ENCODE results near the gene ZC3H13. TPM values are rescaled to one million over a fixed set of nuclear protein-coding genes. Genes with fewer than 3 reads are reported as not detected.

The ZC3H13 gene
- total RNA-seq, 4 donors from 2014 or later, result 22.7 to 49.0 (median 24.9) TPM

- DNase-seq (ENCODE audit: low spot score), result no peak
- TF ChIP-seq CTCF (IDR thresholded peaks at IDR 0.05), result no peak
- ATAC-seq (ENCODE audit: low FRiP score), result no peak
These were observed 33.2 kb upstream of the ZC3H13 start for GRCh38 chr13:46085737-46086136.

DNA sequence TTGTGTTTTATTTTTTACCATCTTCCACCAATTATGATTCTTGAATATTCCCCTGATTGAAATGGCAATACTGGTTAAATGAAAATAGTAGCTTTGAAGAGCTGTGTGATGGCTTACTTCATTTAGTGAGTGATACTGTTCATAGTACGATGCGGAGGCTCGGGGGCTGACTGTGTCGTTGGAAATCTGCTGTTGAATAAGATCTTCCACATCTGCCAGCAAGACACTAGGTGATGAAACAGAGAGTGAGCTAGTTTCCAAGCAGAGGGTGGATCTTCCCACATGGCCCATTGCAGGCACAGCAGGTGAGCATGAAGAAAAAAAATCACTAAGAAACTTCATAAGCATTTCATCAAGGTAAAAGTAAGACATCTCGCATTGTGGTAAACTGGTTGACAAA, 29.8 kb upstream of the ZC3H13 start:
- ATAC-seq (ENCODE audit: low FRiP score), result no peak
- TF ChIP-seq CTCF (IDR thresholded peaks at IDR 0.05), result no peak
- DNase-seq (ENCODE audit: low spot score), result no peak

GRCh38 chr13:46079770-46080169, 27.2 kb upstream of the ZC3H13 start:
- ATAC-seq (ENCODE audit: low FRiP score), result no peak
- TF ChIP-seq CTCF (IDR thresholded peaks at IDR 0.05), result no peak
- DNase-seq (ENCODE audit: low spot score), result no peak

DNA sequence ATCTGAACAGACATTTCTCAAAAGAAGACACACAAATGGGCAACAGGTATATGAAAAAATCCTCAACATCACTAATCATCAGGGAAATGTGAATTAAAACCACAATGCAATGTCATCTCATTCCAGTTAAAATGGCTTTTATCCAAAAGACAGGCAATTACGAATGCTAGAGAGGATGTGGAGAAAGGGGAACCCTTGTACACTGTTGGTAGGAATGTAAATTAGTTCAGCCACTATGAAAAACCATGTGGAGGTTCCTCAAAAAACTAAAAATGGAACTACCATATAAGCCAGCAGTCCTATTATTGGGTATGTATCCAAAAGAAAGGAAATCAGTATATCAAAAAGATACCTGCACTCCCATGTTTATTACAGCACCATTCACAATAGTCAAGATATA, 24.7 kb upstream of the ZC3H13 start:
- DNase-seq (ENCODE audit: low spot score) (no peak), ATAC-seq (ENCODE audit: low FRiP score) (no peak)
- no peak for TF ChIP-seq CTCF (IDR thresholded peaks at IDR 0.05)

DNA sequence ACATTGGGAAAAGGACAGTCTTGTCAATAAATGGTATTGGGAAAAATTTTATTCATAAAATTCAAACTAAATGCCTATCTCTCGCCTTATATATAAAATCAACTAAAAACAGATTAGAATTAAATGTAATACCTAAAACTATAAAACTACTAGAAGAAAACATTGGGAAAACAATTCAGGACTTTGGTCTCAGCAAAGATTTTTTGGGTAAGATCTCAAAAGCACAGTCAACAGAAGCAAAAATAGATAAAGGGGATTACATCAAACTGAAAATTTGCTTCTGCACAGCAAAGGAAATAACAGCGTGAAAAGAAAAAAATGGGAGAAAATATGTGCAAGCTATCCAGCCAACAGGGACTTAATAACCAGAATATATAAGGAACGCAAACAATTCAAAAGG, 24.3 kb upstream of the ZC3H13 start:
- no peak for DNase-seq (ENCODE audit: low spot score)
- ATAC-seq (ENCODE audit: low FRiP score), result no peak
- TF ChIP-seq CTCF (IDR thresholded peaks at IDR 0.05), result no peak

- no peak for TF ChIP-seq CTCF (IDR thresholded peaks at IDR 0.05)
- DNase-seq (ENCODE audit: low spot score) (no peak), ATAC-seq (ENCODE audit: low FRiP score) (no peak)
These were observed 23.3 kb upstream of the ZC3H13 start for GRCh38 chr13:46075811-46076210.

DNA sequence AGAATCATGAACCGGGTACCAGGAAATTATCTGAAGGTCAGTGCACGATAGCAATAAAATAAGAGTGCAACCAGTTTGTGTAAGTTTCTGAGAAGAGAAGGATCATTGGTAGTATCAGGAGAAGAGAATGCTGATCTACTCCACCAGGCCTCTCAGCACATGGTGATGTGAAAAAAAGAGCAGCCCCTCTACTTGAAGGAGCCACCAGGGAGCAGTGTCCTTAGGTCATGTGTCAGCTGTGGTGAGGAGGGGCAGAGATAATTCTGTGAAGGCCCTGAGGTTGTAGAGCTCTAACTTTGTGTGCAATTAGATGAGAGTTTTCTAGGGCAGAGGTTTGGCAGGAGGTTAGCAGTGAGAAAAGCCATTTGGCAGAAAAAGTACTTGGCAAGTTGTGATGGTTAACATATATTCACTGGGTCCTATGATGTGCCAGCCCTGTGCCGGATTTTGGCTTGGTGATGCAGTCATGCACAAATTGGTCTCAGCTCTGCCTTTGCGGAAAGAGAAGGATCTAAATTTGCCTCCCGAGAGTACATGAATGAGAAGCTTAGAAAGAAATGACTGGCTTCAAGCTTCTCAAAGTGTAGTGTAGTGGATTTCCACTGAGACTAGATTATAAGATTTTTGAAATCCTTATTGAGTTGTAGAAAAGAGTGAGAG, 19.2 kb upstream of the ZC3H13 start:
- TF ChIP-seq CTCF (IDR thresholded peaks at IDR 0.05), result no peak
- DNase-seq (ENCODE audit: low spot score) (no peak), ATAC-seq (ENCODE audit: low FRiP score) (no peak)

Measured in omental fat pad (tissue), 4 donors.